HG03432 (cell line): ENCODE measurements around the gene CELF4.
"Not testable (repeated sequence)": the region's sequence is repeated elsewhere in the genome, so short reads cannot be mapped to it uniquely, and the experiment has no call there.

ENCODE experiments used
- ATAC-seq: cut with Tn5 transposase; IDR thresholded peaks from one replicate; pipeline ENCODE4 v1.9.1; 2021; ENCODE audit warnings: mild to moderate bottlenecking, moderate library complexity; ENCODE audit not compliant: unreplicated experiment

The CELF4 gene

GRCh38 chr18:37473195-37473840 lies 92.3 kb downstream of the CELF4 start:
- no peak for ATAC-seq

DNA sequence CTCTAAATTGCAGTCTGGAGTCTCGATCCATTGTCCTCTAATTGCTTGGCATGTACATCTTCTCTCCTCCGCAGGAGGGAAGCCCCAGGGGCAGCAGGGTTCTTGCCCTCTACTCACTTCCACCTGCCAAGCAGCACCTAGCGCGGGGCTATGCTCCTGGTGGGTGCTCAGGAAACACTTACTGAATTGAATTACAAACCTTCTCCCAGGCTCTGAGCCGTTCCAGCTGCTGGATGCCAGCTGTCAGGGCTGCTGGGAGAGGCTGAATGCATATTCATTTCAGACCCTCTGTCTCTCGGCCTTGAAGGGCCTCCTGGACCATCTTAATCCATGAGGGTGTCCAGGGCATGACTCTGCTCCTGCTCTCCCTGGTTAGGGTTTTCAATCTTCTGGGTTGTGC lies 94.0 kb downstream of the CELF4 start:
- ATAC-seq = no peak

GRCh38 chr18:37470986-37471385 lies 94.6 kb downstream of the CELF4 start:
- ATAC-seq = no peak

DNA sequence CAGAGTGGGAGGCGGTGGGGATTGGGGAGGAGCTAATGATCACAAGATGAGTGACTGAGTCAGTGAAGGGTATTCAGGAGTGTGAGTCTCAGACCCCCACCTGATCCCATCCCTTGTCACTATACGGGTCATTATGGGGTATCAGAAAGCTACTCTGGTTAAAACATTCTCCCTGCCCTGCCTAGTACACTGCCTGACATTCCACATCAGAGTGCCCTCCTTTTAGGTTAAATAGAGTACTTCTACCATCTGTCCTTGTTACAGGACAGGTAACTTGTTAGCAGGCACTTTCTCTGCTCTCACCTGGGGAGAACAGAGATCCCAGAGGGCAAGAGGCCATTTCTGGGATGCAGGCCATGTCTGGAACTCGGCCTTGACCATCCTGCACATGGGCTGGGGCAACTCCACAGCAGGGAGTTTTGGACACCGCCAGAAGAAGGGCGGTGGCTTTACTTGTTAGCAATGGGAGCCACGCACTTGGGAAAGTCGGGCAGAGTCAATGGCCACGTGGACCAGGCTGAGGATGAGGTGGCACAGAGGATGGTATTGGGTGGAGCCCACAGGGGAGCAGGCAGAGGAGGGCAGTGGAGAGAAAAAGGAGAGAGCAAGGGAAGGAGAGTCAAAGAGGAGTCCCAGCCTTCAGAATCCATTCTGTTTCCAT lies 98.5 kb downstream of the CELF4 start:
- no peak for ATAC-seq

GRCh38 chr18:37465958-37466357 lies 99.6 kb downstream of the CELF4 start:
- no peak for ATAC-seq

- ATAC-seq = no peak
Observed at GRCh38 chr18:37464257-37464656, 101.3 kb downstream of the CELF4 start.

- not testable (repeated sequence) for ATAC-seq
Observed at GRCh38 chr18:37461329-37461728, 104.3 kb downstream of the CELF4 start.

GRCh38 chr18:37460604-37461003 lies 105.0 kb downstream of the CELF4 start:
- no peak for ATAC-seq

DNA sequence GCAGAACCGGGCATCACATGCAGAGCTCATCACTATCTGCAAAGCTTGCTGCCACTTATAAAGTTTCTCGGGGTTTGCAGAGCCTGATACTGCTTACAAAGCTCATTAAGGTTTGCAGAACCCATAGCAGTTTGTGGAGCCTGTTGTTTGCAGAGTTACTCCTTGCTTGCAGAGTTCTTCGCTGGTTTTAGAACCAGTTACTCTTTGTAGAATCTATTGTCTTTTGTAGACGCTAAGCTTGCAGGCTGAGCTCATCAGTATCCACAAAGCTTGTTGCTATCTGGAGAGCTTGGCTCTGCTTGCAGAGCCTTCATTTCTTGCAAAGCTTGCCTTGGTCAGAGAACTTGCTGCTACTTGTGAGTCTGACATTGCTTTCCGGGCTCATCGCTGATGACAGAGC lies 106.9 kb downstream of the CELF4 start:
- no peak for ATAC-seq

DNA sequence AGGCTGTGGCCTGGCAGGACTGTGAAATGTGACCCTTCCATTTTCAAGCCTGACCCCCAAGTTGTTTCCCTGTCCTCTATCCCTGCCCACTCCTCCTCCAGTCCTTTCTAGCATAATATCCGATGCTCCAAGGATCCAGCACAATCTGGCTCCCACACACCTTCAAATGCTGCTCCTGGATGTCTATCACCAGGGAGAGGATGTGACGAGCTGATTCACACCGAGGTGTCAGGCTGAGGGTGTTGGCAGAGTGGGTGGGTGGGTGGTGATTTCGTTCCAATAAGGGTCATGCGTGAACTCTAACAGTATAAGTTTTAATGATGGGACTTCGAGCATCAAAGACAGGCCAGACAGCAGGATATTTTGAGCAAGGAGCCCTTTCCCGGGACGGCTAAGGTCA lies 107.8 kb downstream of the CELF4 start:
- ATAC-seq = no peak

GRCh38 chr18:37457341-37457740 lies 108.3 kb downstream of the CELF4 start:
- ATAC-seq = no peak

DNA sequence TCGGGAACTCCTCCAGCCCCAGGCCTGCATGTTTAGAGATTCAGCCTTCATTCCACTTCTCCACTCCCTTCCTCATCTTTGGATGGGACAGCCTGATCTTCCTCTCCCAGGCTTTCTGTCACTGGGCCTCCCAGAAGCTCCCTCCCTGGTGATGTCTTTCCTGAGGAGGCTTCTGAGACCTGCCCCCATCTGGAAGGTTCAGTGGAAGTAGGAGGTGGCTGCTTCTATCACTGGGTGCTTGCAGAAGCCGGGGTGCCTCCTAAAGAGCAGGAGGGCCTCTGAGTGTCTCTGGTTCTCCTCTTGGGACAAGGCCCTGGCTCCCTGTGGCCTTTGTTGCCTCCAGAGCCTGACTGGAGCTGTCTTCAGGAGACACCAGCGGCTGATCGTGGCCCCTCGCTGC lies 108.7 kb downstream of the CELF4 start:
- ATAC-seq = no peak

DNA sequence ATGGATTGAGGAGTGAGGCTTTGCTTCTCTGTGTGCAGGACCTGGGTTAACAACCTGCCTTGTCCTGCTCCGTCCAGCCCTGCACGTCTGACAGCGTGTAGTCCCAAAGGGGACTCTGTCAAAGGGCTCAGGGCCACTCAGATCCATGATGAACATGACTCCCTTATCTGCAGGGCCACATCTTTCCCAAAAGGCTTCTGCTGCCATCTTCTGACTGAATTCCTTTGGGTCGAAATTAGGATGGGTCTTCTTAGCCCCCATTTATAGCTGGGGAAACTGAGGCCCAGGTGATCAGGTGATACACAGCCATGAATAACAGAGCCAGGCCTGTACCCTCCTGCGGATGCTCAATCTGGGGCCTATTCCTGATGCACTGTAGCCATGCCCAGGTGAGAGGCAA lies 109.2 kb downstream of the CELF4 start:
- no peak for ATAC-seq

DNA sequence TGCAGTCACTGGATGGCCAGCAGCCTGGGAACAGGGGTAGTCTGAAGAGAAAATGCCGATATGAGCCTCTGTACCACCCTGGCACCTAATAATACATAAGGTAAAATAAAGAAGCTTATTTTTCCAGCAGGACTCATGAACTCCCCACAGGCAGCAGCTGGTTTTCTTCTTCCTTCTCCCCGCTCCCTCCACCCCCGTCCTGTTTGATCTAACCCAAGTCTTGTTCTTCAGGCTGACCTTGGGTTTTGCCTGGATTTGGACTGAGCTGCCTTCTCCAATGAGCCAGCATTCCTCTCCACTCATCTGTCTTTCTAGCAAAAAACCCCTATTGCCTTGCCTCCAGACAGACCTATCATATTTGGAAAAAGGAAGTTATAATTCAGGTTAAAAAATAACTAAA lies 111.8 kb downstream of the CELF4 start:
- no peak for ATAC-seq

- ATAC-seq = no peak
Observed at GRCh38 chr18:37452682-37453385, 112.8 kb downstream of the CELF4 start.

DNA sequence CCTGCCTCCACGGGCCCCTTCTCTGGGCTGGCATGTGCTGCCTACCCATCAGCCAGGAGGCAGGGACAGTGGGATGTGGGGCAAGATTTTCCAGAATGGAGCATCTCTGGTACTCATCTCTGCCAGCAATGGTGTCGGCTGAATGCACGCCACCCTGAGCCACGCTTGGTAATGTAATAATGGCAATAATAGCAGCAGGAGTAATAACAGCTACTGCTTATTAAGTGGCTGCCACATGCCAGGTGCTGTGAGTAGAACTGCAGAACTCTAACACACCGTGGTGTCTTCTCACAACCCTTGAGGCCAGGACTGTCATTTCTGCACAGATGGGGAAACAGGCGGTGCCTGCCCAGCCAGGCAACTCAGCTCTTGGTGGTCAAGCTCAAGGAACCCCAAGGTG lies 113.6 kb downstream of the CELF4 start:
- ATAC-seq = no peak

GRCh38 chr18:37451239-37451825 lies 114.3 kb downstream of the CELF4 start:
- ATAC-seq = no peak

- ATAC-seq = no peak
Observed at GRCh38 chr18:37450434-37451132, 115.0 kb downstream of the CELF4 start.

DNA sequence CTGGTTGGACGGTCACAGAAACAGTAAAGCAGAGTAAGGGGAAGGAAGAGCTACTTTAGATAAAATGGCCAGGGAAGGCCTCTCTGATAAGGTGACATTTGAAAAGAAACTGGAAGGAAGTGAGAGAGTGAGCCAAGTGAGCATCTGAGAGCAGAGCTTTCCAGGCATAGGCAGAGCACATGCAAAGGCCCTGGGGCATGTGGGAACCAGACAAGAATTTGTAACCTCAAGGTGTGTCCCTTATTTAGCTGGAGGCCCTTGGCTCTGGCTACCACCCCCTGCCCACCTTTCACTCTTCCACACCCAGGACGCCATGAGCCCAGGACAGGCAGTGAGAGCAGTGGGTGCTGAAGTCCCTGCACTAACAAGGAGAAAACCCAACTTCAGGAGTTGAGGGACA lies 116.0 kb downstream of the CELF4 start:
- no peak for ATAC-seq

DNA sequence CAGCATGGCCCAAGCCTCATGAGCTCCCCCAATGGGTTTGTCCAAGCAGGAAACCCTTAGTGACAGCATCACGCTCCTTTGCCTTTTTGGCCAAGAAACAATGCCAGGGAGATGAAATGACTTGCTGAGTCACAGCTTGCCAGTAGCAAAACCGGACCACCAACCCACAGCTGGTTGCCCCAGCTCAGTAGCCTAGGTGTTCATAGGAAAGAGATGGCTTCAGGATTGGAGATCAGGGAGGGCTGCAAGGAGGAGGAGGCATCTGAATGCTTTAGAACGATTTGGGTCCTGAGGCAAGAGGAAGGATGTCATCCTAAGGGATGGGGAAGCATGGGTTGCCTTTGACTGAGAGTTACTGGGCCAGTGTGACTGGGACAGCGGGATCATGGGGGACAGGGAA lies 116.7 kb downstream of the CELF4 start:
- ATAC-seq = no peak
